HEK293 (cell line): Measurements from ENCODE around the gene NDST1.

Source experiments
- CTCF ChIP-seq: fragments of 450-650 bp; formaldehyde crosslinking; IDR thresholded peaks from 2 replicates; pipeline ENCODE4 v1.5.1; 2016; ENCODE audit warnings: missing biosample characterization, missing genetic modification characterization
- MYNN ChIP-seq: fragments of 450-650 bp; formaldehyde crosslinking; IDR thresholded peaks from 2 replicates; pipeline ENCODE4 v1.5.1; 2016; ENCODE audit warnings: missing biosample characterization, missing genetic modification characterization, borderline replicate concordance
- PRDM4 ChIP-seq: fragments of 450-650 bp; formaldehyde crosslinking; IDR thresholded peaks from 2 replicates; pipeline ENCODE4 v1.5.1; 2017; ENCODE audit warnings: missing biosample characterization, missing genetic modification characterization
- ZNF155 ChIP-seq: fragments of 450-650 bp; formaldehyde crosslinking; IDR thresholded peaks from 2 replicates; pipeline ENCODE4 v1.5.1; 2016; ENCODE audit warnings: missing biosample characterization, missing genetic modification characterization
- ZNF248 ChIP-seq: fragments of 450-650 bp; formaldehyde crosslinking; IDR thresholded peaks from 2 replicates; pipeline ENCODE4 v1.5.1; 2017; ENCODE audit warnings: missing biosample characterization, missing genetic modification characterization
- ZNF473 ChIP-seq: fragments of 450-650 bp; formaldehyde crosslinking; IDR thresholded peaks from 2 replicates; pipeline ENCODE4 v1.5.1; 2017; ENCODE audit warnings: missing biosample characterization, missing genetic modification characterization
- ZNF558 ChIP-seq: fragments of 450-650 bp; formaldehyde crosslinking; IDR thresholded peaks from 2 replicates; pipeline ENCODE4 v1.5.1; 2016; ENCODE audit warnings: missing biosample characterization, missing genetic modification characterization
- ZNF560 ChIP-seq: fragments of 450-650 bp; formaldehyde crosslinking; IDR thresholded peaks from 2 replicates; pipeline ENCODE4 v1.5.1; 2017; ENCODE audit warnings: missing biosample characterization, missing genetic modification characterization, borderline replicate concordance
- ZNF660 ChIP-seq: fragments of 450-650 bp; IDR thresholded peaks from 2 replicates; pipeline ENCODE4 v1.5.1; 2018; ENCODE audit warnings: missing biosample characterization, mild to moderate bottlenecking, missing genetic modification characterization
- ZNF776 ChIP-seq: fragments of 450-650 bp; formaldehyde crosslinking; IDR thresholded peaks from 2 replicates; pipeline ENCODE4 v1.5.0; 2017; ENCODE audit warnings: missing biosample characterization, missing genetic modification characterization, borderline replicate concordance
- ZXDB ChIP-seq: fragments of 450-650 bp; formaldehyde crosslinking; IDR thresholded peaks from 2 replicates; pipeline ENCODE4 v1.5.1; 2016; ENCODE audit warnings: missing biosample characterization, missing genetic modification characterization

- no peak for TF ChIP-seq PRDM4
- no peak for TF ChIP-seq ZNF155 (tag by site-specific recombination)
- TF ChIP-seq ZNF660 (tag by site-specific recombination), result no peak
- TF ChIP-seq CTCF, result no peak
- TF ChIP-seq ZNF560 (tag by site-specific recombination), result no peak
- no peak for TF ChIP-seq ZNF558 (tag by site-specific recombination)
- no peak for TF ChIP-seq ZNF248 (tag by site-specific recombination)
- TF ChIP-seq ZNF776, result no peak
- TF ChIP-seq MYNN (tag by site-specific recombination), result no peak
- TF ChIP-seq ZXDB (tag by site-specific recombination), result no peak
- TF ChIP-seq ZNF473, result no peak
These were observed 5.8 kb upstream of the NDST1 start for GRCh38 chr5:150502106-150502505.
